HG03025 (cell line): ENCODE results near the gene ATL1.

Experiments
- ATAC-seq: cut with Tn5 transposase; IDR thresholded peaks from one replicate; pipeline ENCODE4 v1.9.1; 2021; ENCODE audit warnings: mild to moderate bottlenecking, moderate library complexity; ENCODE audit not compliant: unreplicated experiment, low FRiP score

The ATL1 gene

GRCh38 chr14:50678163-50678562, 118.2 kb downstream of the ATL1 start:
- no peak for ATAC-seq

- ATAC-seq = no peak
Measured at GRCh38 chr14:50679674-50680073, 119.7 kb downstream of the ATL1 start.
